ENCODE data around the gene LUZP2. TPM values are rescaled to one million over a fixed set of nuclear protein-coding genes. Genes with fewer than 3 reads are reported as not detected.

LUZP2 gene
- total and polyA plus RNA-seq, 2 of the 8 experiments (the other 6 are each of a cell fraction or from before 2014, with no cell fraction given): 0.79 to 1.5 TPM

DNA sequence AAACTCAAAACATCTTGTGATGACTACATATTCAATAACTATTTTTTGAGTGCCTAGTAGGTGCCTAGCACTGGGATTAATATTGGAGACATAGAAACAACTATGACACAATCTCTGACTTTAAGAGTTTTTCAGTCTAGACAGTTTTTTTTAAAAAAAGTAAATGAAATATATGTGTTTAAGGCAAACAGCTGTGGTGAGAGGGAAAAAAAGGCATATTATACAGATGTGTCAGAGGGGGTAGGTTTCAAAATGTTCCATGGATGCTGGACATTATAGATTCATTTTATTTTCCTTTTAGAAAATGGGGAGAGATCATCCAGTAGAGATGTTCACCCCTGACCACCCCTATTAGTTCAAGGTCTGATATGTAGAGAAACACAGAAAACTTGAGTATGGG lies 90.8 kb downstream of the LUZP2 start:
- DNase-seq (ENCODE audit: low read depth in 1 of 2, low spot score in 2 of 2) (no peak), FAIRE-seq (no peak)
- H4K5ac ChIP-seq (ENCODE audit: insufficient read length, low read depth, low read length): no peak overlapping the region
- H4K20me1 ChIP-seq (replicated peaks in 1 of 2; ENCODE audit: control insufficient read depth in 1 of 2, insufficient read depth in 2 of 2, low read length in 2 of 2): no peaks in the 10 kb centered on the region
- no peak overlapping the region for H2BK120ac ChIP-seq (replicated peaks; ENCODE audit: low read depth, low read length)
- no peak overlapping the region for H2BK12ac ChIP-seq (ENCODE audit: low read depth, low read length)
- no peak overlapping the region for H3K9ac ChIP-seq (replicated peaks in 1 of 4; ENCODE audit: extremely low read depth in 1 of 4, low read depth in 3 of 4, low read length in 3 of 4)
- no peak overlapping the region for H2BK15ac ChIP-seq (ENCODE audit: low read length)
- POLR2A ChIA-PET (ENCODE audit: partially characterized antibody): no interaction called here
- no peak overlapping the region for H2BK5ac ChIP-seq (ENCODE audit: low read depth, low read length)
- no peak overlapping the region for H3K14ac ChIP-seq (ENCODE audit: insufficient read length)
- no peak overlapping the region for H3K56ac ChIP-seq (replicated peaks; ENCODE audit: insufficient read length, low read depth, low read length)
- no peaks in the 10 kb centered on the region for H3K4me1 ChIP-seq (replicated peaks in 1 of 4; ENCODE audit: control insufficient read depth in 3 of 4, insufficient read depth in 4 of 4, low read length in 3 of 4)
- no peaks in the 10 kb centered on the region for H3K79me1 ChIP-seq (ENCODE audit: low read depth, low read length)
- no peak overlapping the region for H2BK20ac ChIP-seq (ENCODE audit: low read length)
- no peak overlapping the region for H3K18ac ChIP-seq (ENCODE audit: extremely low read depth, low read length)
- no peaks in the 10 kb centered on the region for H3K79me2 ChIP-seq (ENCODE audit: control insufficient read depth in 1 of 2, insufficient read depth in 2 of 2, low read length in 2 of 2)
- CTCF ChIA-PET (ENCODE audit: partially characterized antibody): no interaction called here
- no peak overlapping the region for H3K27ac ChIP-seq (ENCODE audit: low read depth, low read length)
- H4K8ac ChIP-seq (ENCODE audit: extremely low read depth, insufficient read depth, low read length): no peak overlapping the region
- H3K23ac ChIP-seq (ENCODE audit: insufficient read length): no peak overlapping the region
- H2AFZ ChIP-seq (ENCODE audit: low read length): no peak overlapping the region
- H3K9me3 ChIP-seq (ENCODE audit: insufficient read depth in 2 of 2, low read depth in 1 of 2, low read length in 1 of 2): no peaks in the 10 kb centered on the region
- H3K36me3 ChIP-seq (ENCODE audit: control insufficient read depth in 2 of 4, insufficient read depth in 4 of 4, low read length in 3 of 4): no peaks in the 10 kb centered on the region
- no peak overlapping the region for H3K4me3 ChIP-seq (ENCODE audit: extremely low read depth in 1 of 4, insufficient read depth in 2 of 4, low read depth in 3 of 4, low read length in 4 of 4)
- H3K27me3 ChIP-seq (replicated peaks in 1 of 4; ENCODE audit: control insufficient read depth in 3 of 4, extremely low read depth in 1 of 4, insufficient read depth in 3 of 4, low read length in 3 of 4): no peaks in the 10 kb centered on the region
- no peak overlapping the region for H3K4me2 ChIP-seq (ENCODE audit: insufficient read depth in 1 of 2, low read depth in 2 of 2, low read length in 2 of 2)
- no peak overlapping the region for H2AK5ac ChIP-seq (ENCODE audit: low read depth, low read length)
- no peaks in the 10 kb centered on the region for H3K23me2 ChIP-seq (ENCODE audit: low read depth, low read length)
- no peak overlapping the region for H3K4ac ChIP-seq (replicated peaks; ENCODE audit: insufficient read length, low read depth, low read length)
- no peak overlapping the region for H4K91ac ChIP-seq (replicated peaks; ENCODE audit: insufficient read length, low read length)
- no peak for TF ChIP-seq SIX5 (IDR thresholded peaks at IDR 0.05; ENCODE audit: low read depth, low read length)
- no peak for TF ChIP-seq BRCA1 (IDR thresholded peaks at IDR 0.05; ENCODE audit: low read depth, low read length)
- no peak for TF ChIP-seq HDAC6 (IDR thresholded peaks at IDR 0.05; ENCODE audit: low read depth, low read length)
- TF ChIP-seq SIN3A (conservative IDR thresholded peaks at IDR 0.05 in 1 of 2, IDR thresholded peaks at IDR 0.05 in 1 of 2; ENCODE audit: low read depth in 1 of 2, low read length in 2 of 2): no peak

Measured in H1 (cell line).